Mammary epithelial cell (primary cell): ENCODE measurements around the gene AKR1C4.

Source experiments
- EZH2 ChIP-seq: IDR thresholded peaks from 2 replicates; pipeline ENCODE4 v1.6.1; 2012; ENCODE audit warnings: low read length, inconsistent platforms, borderline replicate concordance
- TF ChIP-seq, protein P1 (sequence below), 2 donors: IDR thresholded peaks in 1 of 2; conservative IDR thresholded peaks in 1 of 2; 2 replicates each; pipeline ENCODE4 v1.5.1; 2011 to 2012; ENCODE audit warnings: inconsistent platforms in 2 of 2, low read length in 2 of 2, mild to moderate bottlenecking in 2 of 2, control low read depth in 1 of 2, low read depth in 1 of 2; ENCODE audit not compliant: insufficient read depth in 1 of 2; ENCODE audit errors: extremely low read depth in 1 of 2

DNA sequence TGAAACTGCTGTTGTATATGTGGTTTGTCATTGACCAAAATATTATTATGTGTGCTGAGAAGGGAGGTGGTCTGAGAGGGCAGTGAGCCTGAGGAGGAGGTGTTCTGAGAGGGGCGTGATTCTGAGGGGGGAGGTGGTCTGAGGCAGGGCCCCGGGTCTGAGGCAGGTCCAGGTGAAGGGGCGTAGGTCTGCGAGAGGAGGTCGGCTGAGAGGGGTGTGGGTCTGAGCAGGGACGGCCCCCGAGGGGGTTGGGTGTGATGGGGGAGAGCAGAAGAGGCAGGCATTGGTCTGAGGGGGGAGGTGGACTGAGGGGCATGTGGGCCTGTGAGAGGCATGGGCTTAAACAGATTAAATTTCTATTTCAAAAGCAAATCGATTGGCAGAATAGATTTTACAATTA, 32.4 kb downstream of the AKR1C4 start:
- TF ChIP-seq, protein P1, sequence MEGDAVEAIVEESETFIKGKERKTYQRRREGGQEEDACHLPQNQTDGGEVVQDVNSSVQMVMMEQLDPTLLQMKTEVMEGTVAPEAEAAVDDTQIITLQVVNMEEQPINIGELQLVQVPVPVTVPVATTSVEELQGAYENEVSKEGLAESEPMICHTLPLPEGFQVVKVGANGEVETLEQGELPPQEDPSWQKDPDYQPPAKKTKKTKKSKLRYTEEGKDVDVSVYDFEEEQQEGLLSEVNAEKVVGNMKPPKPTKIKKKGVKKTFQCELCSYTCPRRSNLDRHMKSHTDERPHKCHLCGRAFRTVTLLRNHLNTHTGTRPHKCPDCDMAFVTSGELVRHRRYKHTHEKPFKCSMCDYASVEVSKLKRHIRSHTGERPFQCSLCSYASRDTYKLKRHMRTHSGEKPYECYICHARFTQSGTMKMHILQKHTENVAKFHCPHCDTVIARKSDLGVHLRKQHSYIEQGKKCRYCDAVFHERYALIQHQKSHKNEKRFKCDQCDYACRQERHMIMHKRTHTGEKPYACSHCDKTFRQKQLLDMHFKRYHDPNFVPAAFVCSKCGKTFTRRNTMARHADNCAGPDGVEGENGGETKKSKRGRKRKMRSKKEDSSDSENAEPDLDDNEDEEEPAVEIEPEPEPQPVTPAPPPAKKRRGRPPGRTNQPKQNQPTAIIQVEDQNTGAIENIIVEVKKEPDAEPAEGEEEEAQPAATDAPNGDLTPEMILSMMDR (conservative IDR thresholded peaks at IDR 0.05 in 1 of 2, IDR thresholded peaks at IDR 0.05 in 1 of 2; ENCODE audit: extremely low read depth in 1 of 2, insufficient read depth in 1 of 2, low read depth in 1 of 2, low read length in 2 of 2) = no peak
- no peak for TF ChIP-seq EZH2
